ENCODE data around the gene ZBTB24. TPM values are rescaled to one million over a fixed set of nuclear protein-coding genes. Genes with fewer than 3 reads are reported as not detected.

Gene ZBTB24
- total RNA-seq, 1 donor from 2014 or later: 25.4 TPM

- peaks cover 19% of the 10 kb centered on the region for H3K4me1 Mint-ChIP-seq
- no peak overlapping the region for H3K4me3 Mint-ChIP-seq
- no peak for TF ChIP-seq CTCF (IDR thresholded peaks at IDR 0.05)
- H3K27me3 Mint-ChIP-seq: no peaks in the 10 kb centered on the region
- H3K36me3 Mint-ChIP-seq (ENCODE audit: low read depth): no peaks in the 10 kb centered on the region
- no peaks in the 10 kb centered on the region for H3K9me3 Mint-ChIP-seq
- ATAC-seq (ENCODE audit: low read depth) (no peak), DNase-seq (no peak)
- no peak overlapping the region for H3K27ac Mint-ChIP-seq
- intact Hi-C loops (cut with micrococcal nuclease): no loop called here
- POLR2A ChIA-PET: interaction anchor here (1.0 kb wide), 1 partner anchor 32 kb away, joined by 3 read pairs; no protein-coding TSS in a partner anchor
- CTCF ChIA-PET: no interaction called here
These were observed 7.7 kb upstream of the ZBTB24 start for GRCh38 chr6:109490713-109491112.

- H3K27me3 Mint-ChIP-seq: no peaks in the 10 kb centered on the region
- no peaks in the 10 kb centered on the region for H3K9me3 Mint-ChIP-seq
- no peak overlapping the region for H3K4me3 Mint-ChIP-seq
- no peak overlapping the region for H3K27ac Mint-ChIP-seq
- intact Hi-C loops (cut with micrococcal nuclease): loop anchor here (10.0 kb wide), 3 partner anchors 303 to 1387 kb away; partner anchors contain the start of gene AMD1
- ChIA-PET POLR2A (interaction anchor here (0.6 to 0.7 kb wide), 2 partner anchors 104 to 251 kb away, joined by 4 to 6 read pairs; no protein-coding TSS in a partner anchor), CTCF (no interaction called here)
- ATAC-seq (ENCODE audit: low read depth): no peak
- H3K4me1 Mint-ChIP-seq: peaks cover 17% of the 10 kb centered on the region
- no peak for DNase-seq
- TF ChIP-seq CTCF (IDR thresholded peaks at IDR 0.05): no peak
- H3K36me3 Mint-ChIP-seq (ENCODE audit: low read depth): no peaks in the 10 kb centered on the region
These were observed 5.0 kb upstream of the ZBTB24 start for GRCh38 chr6:109488001-109488400.

GRCh38 chr6:109486068-109486467 lies 3.0 kb upstream of the ZBTB24 start:
- H3K4me1 Mint-ChIP-seq: peaks cover 26% of the 10 kb centered on the region
- no peak for DNase-seq
- peaks cover 13% of the 10 kb centered on the region for H3K36me3 Mint-ChIP-seq (ENCODE audit: low read depth)
- CTCF ChIA-PET: no interaction called here
- intact Hi-C loops (cut with micrococcal nuclease): loop anchor here (10.0 kb wide), 3 partner anchors 301 to 1389 kb away; partner anchors contain the start of gene AMD1
- H3K4me3 Mint-ChIP-seq: peak overlapping the region; percentile 32
- H3K9me3 Mint-ChIP-seq: no peaks in the 10 kb centered on the region
- TF ChIP-seq CTCF (IDR thresholded peaks at IDR 0.05): no peak
- no peak for ATAC-seq (ENCODE audit: low read depth)
- no peaks in the 10 kb centered on the region for H3K27me3 Mint-ChIP-seq
- peak overlapping the region; percentile 7 for H3K27ac Mint-ChIP-seq
- POLR2A ChIA-PET: no interaction called here

GRCh38 chr6:109485266-109485935 lies 2.4 kb upstream of the ZBTB24 start:
- intact Hi-C loops (cut with micrococcal nuclease): loop anchor here (10.0 kb wide), 3 partner anchors 301 to 1389 kb away; partner anchors contain the start of gene AMD1
- Mint-ChIP-seq H3K9me3 (no peaks in the 10 kb centered on the region), H3K27me3 (no peaks in the 10 kb centered on the region), H3K4me3 (no peak overlapping the region), H3K36me3 (ENCODE audit: low read depth) (peaks cover 20% of the 10 kb centered on the region), H3K27ac (no peak overlapping the region), H3K4me1 (peaks cover 31% of the 10 kb centered on the region)
- ChIA-PET POLR2A (no interaction called here), CTCF (interaction anchor here (0.5 kb wide), 1 partner anchor 554 kb away, joined by 3 read pairs; no protein-coding TSS in a partner anchor)
- ATAC-seq (ENCODE audit: low read depth) (no peak), DNase-seq (no peak)
- TF ChIP-seq CTCF (IDR thresholded peaks at IDR 0.05): no peak

GRCh38 chr6:109484122-109484521 lies 1.1 kb upstream of the ZBTB24 start:
- no peak for ATAC-seq (ENCODE audit: low read depth)

More at GRCh38 chr6:109484122-109484521, 1.1 kb upstream of the ZBTB24 start:
- no peak for TF ChIP-seq CTCF (IDR thresholded peaks at IDR 0.05)
- ChIA-PET CTCF (interaction anchor here (0.7 kb wide), 1 partner anchor 100 kb away, joined by 3 read pairs; no protein-coding TSS in a partner anchor), POLR2A (interaction anchor here (1.1 to 3.4 kb wide), 3 partner anchors 43 to 410 kb away, joined by 4 to 16 read pairs (median 15); partner anchors contain the start of genes CD164, PPIL6 and SMPD2)
- H3K4me3 Mint-ChIP-seq: peak overlapping the region; percentile 86
- intact Hi-C loops (cut with micrococcal nuclease): loop anchor here (10.0 kb wide), 3 partner anchors 299 to 1391 kb away; partner anchors contain the start of gene AMD1
- no peaks in the 10 kb centered on the region for H3K9me3 Mint-ChIP-seq
- H3K27me3 Mint-ChIP-seq: no peaks in the 10 kb centered on the region
- H3K36me3 Mint-ChIP-seq (ENCODE audit: low read depth): peaks cover 28% of the 10 kb centered on the region
- DNase-seq: no peak
- H3K4me1 Mint-ChIP-seq: peaks cover 42% of the 10 kb centered on the region
- no peak overlapping the region for H3K27ac Mint-ChIP-seq

Measured in activated B cell treated with CpG ODN at 0.5 μM for 24 hours (primary cell).